ENCODE data around the gene RTN4R. TPM values are rescaled to one million over a fixed set of nuclear protein-coding genes. Genes with fewer than 3 reads are reported as not detected.

The RTN4R gene
- total RNA-seq, 1 donor from 2014 or later, result 2.9 TPM

GRCh38 chr22:20254975-20255946 lies 12.9 kb downstream of the RTN4R start:
- Histone ChIP-seq H3K27ac (ENCODE audit: low read depth, low read length) (no peak overlapping the region), H3K4me1 (ENCODE audit: insufficient read depth, low read length) (no peaks in the 10 kb centered on the region), H3K9ac (ENCODE audit: low read length) (no peak overlapping the region), H3K4me2 (ENCODE audit: low read length) (no peak overlapping the region), H4K20me1 (ENCODE audit: insufficient read depth, low read length) (no peaks in the 10 kb centered on the region), H3K27me3 (ENCODE audit: insufficient read depth, low read length) (peaks cover 1% of the 10 kb centered on the region), H3K36me3 (ENCODE audit: insufficient read depth, low read length) (no peaks in the 10 kb centered on the region), H2AFZ (ENCODE audit: low read depth, low read length) (no peak overlapping the region), H3K4me3 (ENCODE audit: insufficient read depth, low read depth, low read length) (no peak overlapping the region), H3K79me2 (ENCODE audit: insufficient read depth, low read length) (no peaks in the 10 kb centered on the region), H3K9me3 (ENCODE audit: insufficient read depth, low read depth, low read length) (no peaks in the 10 kb centered on the region)
- no peak overlapping the region for H3K27ac Mint-ChIP-seq (ENCODE audit: unreplicated experiment)
- no peaks in the 10 kb centered on the region for H3K36me3 Mint-ChIP-seq (ENCODE audit: low read depth, unreplicated experiment)
- H3K27me3 Mint-ChIP-seq (ENCODE audit: low read depth, unreplicated experiment), result peaks cover 19% of the 10 kb centered on the region
- H3K9me3 Mint-ChIP-seq (ENCODE audit: unreplicated experiment), result peaks cover 2% of the 10 kb centered on the region
- no peak for TF ChIP-seq EZH2 (IDR thresholded peaks at IDR 0.05; ENCODE audit: insufficient read depth, low read length)
- TF ChIP-seq CTCF (IDR thresholded peaks at IDR 0.05; ENCODE audit: insufficient read depth, low read depth, low read length), result no peak
- DNase-seq (ENCODE audit: low read depth), result no peak
- H3K4me3 Mint-ChIP-seq (ENCODE audit: unreplicated experiment), result no peak overlapping the region
- no peaks in the 10 kb centered on the region for H3K4me1 Mint-ChIP-seq (ENCODE audit: low read depth, unreplicated experiment)
- FAIRE-seq, result no peak

- Histone ChIP-seq H4K20me1 (ENCODE audit: insufficient read depth, low read length) (no peaks in the 10 kb centered on the region), H3K27me3 (ENCODE audit: insufficient read depth, low read length) (peaks cover 2% of the 10 kb centered on the region), H3K9me3 (ENCODE audit: insufficient read depth, low read depth, low read length) (no peaks in the 10 kb centered on the region), H3K4me3 (ENCODE audit: insufficient read depth, low read depth, low read length) (no peak overlapping the region), H3K27ac (ENCODE audit: low read depth, low read length) (no peak overlapping the region), H3K4me2 (ENCODE audit: low read length) (no peak overlapping the region), H3K4me1 (ENCODE audit: insufficient read depth, low read length) (no peaks in the 10 kb centered on the region), H3K36me3 (ENCODE audit: insufficient read depth, low read length) (no peaks in the 10 kb centered on the region), H2AFZ (ENCODE audit: low read depth, low read length) (no peak overlapping the region), H3K9ac (ENCODE audit: low read length) (no peak overlapping the region), H3K79me2 (ENCODE audit: insufficient read depth, low read length) (no peaks in the 10 kb centered on the region)
- TF ChIP-seq EZH2 (IDR thresholded peaks at IDR 0.05; ENCODE audit: insufficient read depth, low read length) (no peak), CTCF (IDR thresholded peaks at IDR 0.05; ENCODE audit: insufficient read depth, low read depth, low read length) (no peak)
- peaks cover 16% of the 10 kb centered on the region for H3K27me3 Mint-ChIP-seq (ENCODE audit: low read depth, unreplicated experiment)
- H3K36me3 Mint-ChIP-seq (ENCODE audit: low read depth, unreplicated experiment), result no peaks in the 10 kb centered on the region
- H3K27ac Mint-ChIP-seq (ENCODE audit: unreplicated experiment), result no peak overlapping the region
- H3K4me3 Mint-ChIP-seq (ENCODE audit: unreplicated experiment), result no peak overlapping the region
- peaks cover 2% of the 10 kb centered on the region for H3K9me3 Mint-ChIP-seq (ENCODE audit: unreplicated experiment)
- FAIRE-seq, result no peak
- no peak for DNase-seq (ENCODE audit: low read depth)
- no peaks in the 10 kb centered on the region for H3K4me1 Mint-ChIP-seq (ENCODE audit: low read depth, unreplicated experiment)
These were observed 15.0 kb downstream of the RTN4R start for GRCh38 chr22:20253161-20253560.

GRCh38 chr22:20251981-20252380 lies 16.1 kb downstream of the RTN4R start:
- Mint-ChIP-seq H3K27me3 (ENCODE audit: low read depth, unreplicated experiment) (peaks cover 12% of the 10 kb centered on the region), H3K27ac (ENCODE audit: unreplicated experiment) (no peak overlapping the region), H3K9me3 (ENCODE audit: unreplicated experiment) (peaks cover 2% of the 10 kb centered on the region), H3K4me1 (ENCODE audit: low read depth, unreplicated experiment) (peaks cover 1% of the 10 kb centered on the region), H3K4me3 (ENCODE audit: unreplicated experiment) (no peak overlapping the region), H3K36me3 (ENCODE audit: low read depth, unreplicated experiment) (no peaks in the 10 kb centered on the region)
- Histone ChIP-seq H3K4me1 (ENCODE audit: insufficient read depth, low read length) (peaks cover 5% of the 10 kb centered on the region), H3K9ac (ENCODE audit: low read length) (no peak overlapping the region), H3K27ac (ENCODE audit: low read depth, low read length) (no peak overlapping the region), H3K9me3 (ENCODE audit: insufficient read depth, low read depth, low read length) (no peaks in the 10 kb centered on the region), H3K27me3 (ENCODE audit: insufficient read depth, low read length) (peaks cover 2% of the 10 kb centered on the region), H3K36me3 (ENCODE audit: insufficient read depth, low read length) (no peaks in the 10 kb centered on the region), H2AFZ (ENCODE audit: low read depth, low read length) (no peak overlapping the region), H3K4me3 (ENCODE audit: insufficient read depth, low read depth, low read length) (no peak overlapping the region), H3K4me2 (ENCODE audit: low read length) (no peak overlapping the region), H4K20me1 (ENCODE audit: insufficient read depth, low read length) (no peaks in the 10 kb centered on the region), H3K79me2 (ENCODE audit: insufficient read depth, low read length) (no peaks in the 10 kb centered on the region)
- FAIRE-seq (no peak), DNase-seq (ENCODE audit: low read depth) (no peak)
- TF ChIP-seq EZH2 (IDR thresholded peaks at IDR 0.05; ENCODE audit: insufficient read depth, low read length) (no peak), CTCF (IDR thresholded peaks at IDR 0.05; ENCODE audit: insufficient read depth, low read depth, low read length) (no peak)
